ENCODE results near the gene SPATA13. TPM values are rescaled to one million over a fixed set of nuclear protein-coding genes. Genes with fewer than 3 reads are reported as not detected.
"Not testable (repeated sequence)": the region's sequence is repeated elsewhere in the genome, so short reads cannot be mapped to it uniquely, and the experiment has no call there.

SPATA13 gene
- total RNA-seq = 10 to 100 TPM; 60.7 to 65.1 TPM
- 97.8 TPM for polyA plus RNA-seq

- H3K4me3 Mint-ChIP-seq = peak within 1 kb of the TSS; percentile 83 to 92 (median 85)
- Histone ChIP-seq H3K27ac (ENCODE audit: low read depth, low read length) (no peak within 1 kb of the TSS), H3K4me1 (ENCODE audit: insufficient read depth, low read length) (peaks cover 12% of the 10 kb centered on the region), H3K36me3 (ENCODE audit: insufficient read depth, low read length) (no peaks in the 10 kb centered on the region), H3K27me3 (ENCODE audit: insufficient read depth, low read length, poor library complexity, severe bottlenecking) (peaks cover 6% of the 10 kb centered on the region), H3K9me3 (ENCODE audit: low read length) (no peaks in the 10 kb centered on the region), H3K4me3 (ENCODE audit: low read length) (peak within 1 kb of the TSS; percentile 76)
- CTCF ChIA-PET = interaction anchor here (1.0 to 1.9 kb wide), 4 partner anchors 8 to 107 kb away, joined by 3 to 4 read pairs (median 4); no protein-coding TSS in a partner anchor
- peak within 1 kb of the TSS in 5 of 8 donors; percentile 23 to 82 (median 66) for H3K27ac Mint-ChIP-seq
- H3K4me1 Mint-ChIP-seq = peaks cover 14 to 19% (median 15%) of the 10 kb centered on the region in 3 donors
- peaks cover 0 to 2% (median 0%) of the 10 kb centered on the region in 3 donors for H3K36me3 Mint-ChIP-seq
- H3K27me3 Mint-ChIP-seq = no peaks in the 10 kb centered on the region
- DNase-seq = peak; percentile 84 to 95 (median 89)
- no peaks in the 10 kb centered on the region for H3K9me3 Mint-ChIP-seq
- POLR2A ChIA-PET = interaction anchor here (1.0 kb wide), 1 partner anchor 181 kb away, joined by 4 read pairs; no protein-coding TSS in a partner anchor
Observed at GRCh38 chr13:24160458-24161009, at the start of gene SPATA13. TSS of gene SPATA13 (plus strand) at chr13:24160720. CDS start at chr13:24222930, 62,210 bp downstream.

DNA sequence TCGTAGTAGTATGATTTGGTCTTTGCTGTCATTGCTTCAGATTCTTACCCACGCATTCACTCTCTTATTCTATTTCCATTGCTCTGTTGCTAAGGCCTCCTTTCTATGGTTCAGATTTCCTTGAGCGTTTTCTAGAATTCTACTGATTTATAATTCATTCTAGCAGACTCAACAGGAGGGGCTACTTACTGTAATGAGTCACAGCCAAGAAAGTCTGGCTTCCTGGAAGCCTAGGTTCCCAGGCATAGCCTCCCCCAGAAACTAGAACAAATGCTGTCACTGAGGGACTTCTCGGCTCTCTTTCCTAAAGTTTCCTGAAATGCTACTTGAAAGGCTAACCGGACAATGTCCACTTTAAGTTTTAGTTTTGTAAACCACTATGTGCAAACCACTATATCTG, 47.7 kb upstream of the SPATA13 start:
- no peaks in the 10 kb centered on the region for H3K9me3 Mint-ChIP-seq
- H3K4me1 Mint-ChIP-seq = no peaks in the 10 kb centered on the region
- Histone ChIP-seq H3K9me3 (ENCODE audit: low read length) (no peaks in the 10 kb centered on the region), H3K4me3 (ENCODE audit: low read length) (no peak overlapping the region), H3K27ac (ENCODE audit: low read depth, low read length) (no peak overlapping the region), H3K27me3 (ENCODE audit: insufficient read depth, low read length, poor library complexity, severe bottlenecking) (no peaks in the 10 kb centered on the region), H3K36me3 (ENCODE audit: insufficient read depth, low read length) (no peaks in the 10 kb centered on the region), H3K4me1 (ENCODE audit: insufficient read depth, low read length) (no peaks in the 10 kb centered on the region)
- POLR2A ChIA-PET = interaction anchor here (0.6 kb wide), 1 partner anchor 11 kb away, joined by 4 read pairs; no protein-coding TSS in a partner anchor
- H3K27ac Mint-ChIP-seq = no peak overlapping the region
- no peak for DNase-seq
- no peak overlapping the region for H3K4me3 Mint-ChIP-seq
- CTCF ChIA-PET = no interaction called here
- H3K36me3 Mint-ChIP-seq = no peaks in the 10 kb centered on the region
- peaks cover 3 to 30% of the 10 kb centered on the region in 2 donors for H3K27me3 Mint-ChIP-seq

DNA sequence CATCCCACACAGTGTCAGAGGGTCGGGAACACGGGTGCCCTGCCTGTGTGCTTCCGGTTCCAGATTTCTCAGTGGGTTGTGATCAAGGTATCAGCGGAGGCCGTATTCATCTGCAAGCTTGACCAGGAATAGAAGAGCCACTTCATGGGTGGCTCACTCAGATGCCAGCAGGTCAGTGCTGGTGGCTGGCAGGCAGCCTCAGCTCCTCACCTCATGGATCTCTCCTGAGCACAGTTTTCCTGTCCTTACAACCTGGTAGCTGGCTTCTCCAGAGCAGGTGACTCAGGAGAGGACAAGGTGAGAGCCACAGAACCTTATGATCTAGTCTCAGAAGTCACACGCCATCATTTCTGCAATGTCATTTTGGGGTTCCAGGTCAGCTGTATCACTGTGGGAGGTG, 44.8 kb upstream of the SPATA13 start:
- H3K27me3 Mint-ChIP-seq = peaks cover 5 to 27% of the 10 kb centered on the region in 2 donors
- CTCF ChIA-PET = no interaction called here

GRCh38 chr13:24116131-24116530, 44.4 kb upstream of the SPATA13 start:
- H3K27me3 Mint-ChIP-seq = peaks cover 5 to 27% of the 10 kb centered on the region in 2 donors

More for the DNA sequence above, 44.8 kb upstream of the SPATA13 start:
- Mint-ChIP-seq H3K9me3 (no peaks in the 10 kb centered on the region), H3K4me3 (no peak overlapping the region), H3K36me3 (no peaks in the 10 kb centered on the region), H3K27ac (no peak overlapping the region), H3K4me1 (no peaks in the 10 kb centered on the region)
- DNase-seq = no peak
- no peaks in the 10 kb centered on the region for H3K27me3 ChIP-seq (ENCODE audit: insufficient read depth, low read length, poor library complexity, severe bottlenecking)
- no peaks in the 10 kb centered on the region for H3K9me3 ChIP-seq (ENCODE audit: low read length)
- POLR2A ChIA-PET = no interaction called here
- H3K4me1 ChIP-seq (ENCODE audit: insufficient read depth, low read length) = no peaks in the 10 kb centered on the region
- no peak overlapping the region for H3K4me3 ChIP-seq (ENCODE audit: low read length)
- H3K36me3 ChIP-seq (ENCODE audit: insufficient read depth, low read length) = no peaks in the 10 kb centered on the region
- no peak overlapping the region for H3K27ac ChIP-seq (ENCODE audit: low read depth, low read length)

DNA sequence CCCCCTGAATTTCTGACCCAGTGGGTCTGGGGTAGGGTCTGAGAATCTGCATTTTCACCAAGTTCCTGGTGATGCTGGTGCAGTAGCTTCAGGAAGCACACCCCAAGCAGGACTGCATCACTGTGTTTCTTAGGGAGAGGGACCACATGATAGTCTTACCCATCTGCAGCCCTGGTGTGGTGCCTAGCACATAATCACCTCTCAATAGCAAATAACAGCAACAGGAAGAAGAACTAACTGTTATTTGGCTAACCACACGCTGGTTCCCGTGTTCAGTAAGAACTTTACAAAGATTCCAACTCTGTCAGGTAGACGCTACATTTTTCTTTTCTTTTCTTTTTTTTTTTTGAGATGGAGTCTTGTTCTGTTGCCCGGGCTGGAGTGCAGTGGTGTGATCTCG, 41.9 kb upstream of the SPATA13 start:
- no peak overlapping the region for H3K27ac ChIP-seq (ENCODE audit: low read depth, low read length)
- Mint-ChIP-seq H3K27ac (no peak overlapping the region), H3K9me3 (no peaks in the 10 kb centered on the region), H3K4me3 (no peak overlapping the region), H3K36me3 (no peaks in the 10 kb centered on the region), H3K27me3 (peaks cover 1 to 20% of the 10 kb centered on the region in 2 donors), H3K4me1 (peaks cover 2 to 14% (median 8%) of the 10 kb centered on the region in 3 donors)
- ChIA-PET POLR2A (no interaction called here), CTCF (no interaction called here)
- no peaks in the 10 kb centered on the region for H3K36me3 ChIP-seq (ENCODE audit: insufficient read depth, low read length)
- no peak for DNase-seq
- no peaks in the 10 kb centered on the region for H3K4me1 ChIP-seq (ENCODE audit: insufficient read depth, low read length)
- H3K4me3 ChIP-seq (ENCODE audit: low read length) = no peak overlapping the region
- H3K9me3 ChIP-seq (ENCODE audit: low read length) = no peaks in the 10 kb centered on the region
- H3K27me3 ChIP-seq (ENCODE audit: insufficient read depth, low read length, poor library complexity, severe bottlenecking) = no peaks in the 10 kb centered on the region

More at GRCh38 chr13:24116131-24116530, 44.4 kb upstream of the SPATA13 start:
- Mint-ChIP-seq H3K9me3 (no peaks in the 10 kb centered on the region), H3K4me3 (no peak overlapping the region), H3K4me1 (no peaks in the 10 kb centered on the region), H3K27ac (no peak overlapping the region), H3K36me3 (no peaks in the 10 kb centered on the region)
- Histone ChIP-seq H3K36me3 (ENCODE audit: insufficient read depth, low read length) (no peaks in the 10 kb centered on the region), H3K27me3 (ENCODE audit: insufficient read depth, low read length, poor library complexity, severe bottlenecking) (no peaks in the 10 kb centered on the region), H3K4me3 (ENCODE audit: low read length) (no peak overlapping the region), H3K9me3 (ENCODE audit: low read length) (no peaks in the 10 kb centered on the region), H3K27ac (ENCODE audit: low read depth, low read length) (no peak overlapping the region), H3K4me1 (ENCODE audit: insufficient read depth, low read length) (no peaks in the 10 kb centered on the region)
- CTCF ChIA-PET = no interaction called here
- POLR2A ChIA-PET = no interaction called here
- no peak for DNase-seq

- no peak overlapping the region for H3K4me3 Mint-ChIP-seq
- no peak overlapping the region for H3K27ac Mint-ChIP-seq
- H3K9me3 Mint-ChIP-seq = no peaks in the 10 kb centered on the region
- no peaks in the 10 kb centered on the region for H3K4me1 ChIP-seq (ENCODE audit: insufficient read depth, low read length)
- peaks cover 1 to 22% of the 10 kb centered on the region in 2 donors for H3K27me3 Mint-ChIP-seq
- H3K9me3 ChIP-seq (ENCODE audit: low read length) = no peaks in the 10 kb centered on the region
- peaks cover 2 to 14% (median 8%) of the 10 kb centered on the region in 3 donors for H3K4me1 Mint-ChIP-seq
- CTCF ChIA-PET = no interaction called here
- H3K36me3 Mint-ChIP-seq = no peaks in the 10 kb centered on the region
- no peak overlapping the region for H3K27ac ChIP-seq (ENCODE audit: low read depth, low read length)
- H3K27me3 ChIP-seq (ENCODE audit: insufficient read depth, low read length, poor library complexity, severe bottlenecking) = no peaks in the 10 kb centered on the region
- no peak overlapping the region for H3K4me3 ChIP-seq (ENCODE audit: low read length)
- DNase-seq = no peak
- POLR2A ChIA-PET = no interaction called here
- H3K36me3 ChIP-seq (ENCODE audit: insufficient read depth, low read length) = no peaks in the 10 kb centered on the region
Observed at GRCh38 chr13:24119626-24120508, 40.7 kb upstream of the SPATA13 start.

- POLR2A ChIA-PET; H3K36me3 Mint-ChIP-seq; DNase-seq; H3K4me1 ChIP-seq (ENCODE audit: insufficient read depth, low read length); H3K4me3 ChIP-seq (ENCODE audit: low read length); H3K4me3 Mint-ChIP-seq; H3K27ac ChIP-seq (ENCODE audit: low read depth, low read length); H3K27me3 ChIP-seq (ENCODE audit: insufficient read depth, low read length, poor library complexity, severe bottlenecking); H3K9me3 Mint-ChIP-seq; H3K36me3 ChIP-seq (ENCODE audit: insufficient read depth, low read length); CTCF ChIA-PET; H3K9me3 ChIP-seq (ENCODE audit: low read length); H3K27ac Mint-ChIP-seq: not testable (repeated sequence)
- H3K27me3 Mint-ChIP-seq = peaks cover 10 to 12% of the 10 kb centered on the region in 2 donors
- peaks cover 2 to 14% (median 11%) of the 10 kb centered on the region in 3 donors for H3K4me1 Mint-ChIP-seq
Observed at GRCh38 chr13:24122045-24122444, 38.5 kb upstream of the SPATA13 start.

- H3K27me3 Mint-ChIP-seq = peaks cover 10 to 12% of the 10 kb centered on the region in 2 donors
- no peak overlapping the region for H3K4me3 Mint-ChIP-seq
- no peaks in the 10 kb centered on the region for H3K36me3 Mint-ChIP-seq
Observed at GRCh38 chr13:24122569-24122968, 38.0 kb upstream of the SPATA13 start.

More at GRCh38 chr13:24122569-24122968, 38.0 kb upstream of the SPATA13 start:
- Histone ChIP-seq H3K36me3 (ENCODE audit: insufficient read depth, low read length) (no peaks in the 10 kb centered on the region), H3K4me3 (ENCODE audit: low read length) (no peak overlapping the region), H3K4me1 (ENCODE audit: insufficient read depth, low read length) (no peaks in the 10 kb centered on the region), H3K27ac (ENCODE audit: low read depth, low read length) (no peak overlapping the region), H3K9me3 (ENCODE audit: low read length) (no peaks in the 10 kb centered on the region), H3K27me3 (ENCODE audit: insufficient read depth, low read length, poor library complexity, severe bottlenecking) (no peaks in the 10 kb centered on the region)
- ChIA-PET POLR2A (no interaction called here), CTCF (no interaction called here)
- Mint-ChIP-seq H3K9me3 (no peaks in the 10 kb centered on the region), H3K4me1 (peaks cover 2 to 14% (median 14%) of the 10 kb centered on the region in 3 donors), H3K27ac (no peak overlapping the region)
- no peak for DNase-seq
